ENCODE data around the gene PRRT3. TPM values are rescaled to one million over a fixed set of nuclear protein-coding genes. Genes with fewer than 3 reads are reported as not detected.

The PRRT3 gene
- total and polyA plus RNA-seq, 2 of the 13 experiments (the other 11 are each of a cell fraction or from before 2014, with no cell fraction given): 0.22 to 0.44 TPM

GRCh38 chr3:9897408-9898372 lies 54.5 kb downstream of the PRRT3 start (continued):
- no peak for TF ChIP-seq ZNF432 (CRISPR knock-in tag; IDR thresholded peaks at IDR 0.05; ENCODE audit: borderline replicate concordance)
- TF ChIP-seq TSC22D2 (CRISPR knock-in tag; IDR thresholded peaks at IDR 0.05; ENCODE audit: borderline replicate concordance): 0 out of 2 replicates have a peak, but pooled peaks have one; percentile 31
- TF ChIP-seq KLF6 (CRISPR knock-in tag; IDR thresholded peaks at IDR 0.05): 0 out of 2 replicates have a peak, but pooled peaks have one; percentile 18
- TF ChIP-seq SMAD1 (CRISPR knock-in tag; IDR thresholded peaks at IDR 0.05; ENCODE audit: borderline replicate concordance, low read depth): no peak
- TF ChIP-seq SP5 (CRISPR knock-in tag; IDR thresholded peaks at IDR 0.05; ENCODE audit: borderline replicate concordance, low read depth): peak; percentile 44
- 0 out of 2 replicates have a peak, but pooled peaks have one; percentile 31 for TF ChIP-seq HIVEP1 (CRISPR knock-in tag; IDR thresholded peaks at IDR 0.05)
- peak; percentile 64 for TF ChIP-seq FOXO1 (CRISPR knock-in tag; IDR thresholded peaks at IDR 0.05)
- 0 out of 2 replicates have a peak, but pooled peaks have one; percentile 48 for TF ChIP-seq ZNF800 (CRISPR knock-in tag; IDR thresholded peaks at IDR 0.05)
- TF ChIP-seq ARID5B (CRISPR knock-in tag; IDR thresholded peaks at IDR 0.05): peak; percentile 81
- no peak for TF ChIP-seq ZUFSP (CRISPR knock-in tag; IDR thresholded peaks at IDR 0.05; ENCODE audit: borderline replicate concordance)
- TF ChIP-seq ZEB1 (IDR thresholded peaks at IDR 0.05; ENCODE audit: insufficient replicate concordance, low read depth): peak; percentile 35
- TF ChIP-seq YY1 (IDR thresholded peaks at IDR 0.05; ENCODE audit: insufficient read depth, insufficient replicate concordance, low read depth, low read length): peak; percentile 92
- TF ChIP-seq ZZZ3 (CRISPR knock-in tag; IDR thresholded peaks at IDR 0.05; ENCODE audit: borderline replicate concordance): no peak
- TF ChIP-seq ZNF761 (CRISPR knock-in tag; conservative IDR thresholded peaks at IDR 0.05): peak; percentile 87; the same call in 1 of the 2 replicates
- TF ChIP-seq FOXA3 (CRISPR knock-in tag; IDR thresholded peaks at IDR 0.05): peak; percentile 94
- no peak for TF ChIP-seq ATM (IDR thresholded peaks at IDR 0.05; ENCODE audit: borderline replicate concordance)
- TF ChIP-seq U2AF1 (optimal IDR thresholded peaks at IDR 0.05; ENCODE audit: low read depth, low read length): no peak
- TF ChIP-seq DNMT3B (CRISPR knock-in tag; conservative IDR thresholded peaks at IDR 0.05): 0 out of 2 replicates have a peak, but pooled peaks have one; percentile 52
- no peak; the same call in 1 of the 2 replicates for TF ChIP-seq ZNF772 (CRISPR knock-in tag; IDR thresholded peaks at IDR 0.05)
- TF ChIP-seq ZNF792 (CRISPR knock-in tag; IDR thresholded peaks at IDR 0.05): 0 out of 2 replicates have a peak, but pooled peaks have one; percentile 28

Measured in HepG2 (cell line).